ENCODE results near the gene PSORS1C1. TPM values are rescaled to one million over a fixed set of nuclear protein-coding genes. Genes with fewer than 3 reads are reported as not detected.
"Not testable (repeated sequence)": the region's sequence is repeated elsewhere in the genome, so short reads cannot be mapped to it uniquely, and the experiment has no call there.

Gene PSORS1C1
- total RNA-seq, 2 experiments from 2014 or later, result not detected

- DNase-seq; H3K4me3 Mint-ChIP-seq; H3K27ac ChIP-seq (ENCODE audit: low read depth in 1 of 2, low read length in 2 of 2); H3K4me3 ChIP-seq (ENCODE audit: low read length); H3K27me3 Mint-ChIP-seq; H3K4me1 Mint-ChIP-seq (ENCODE audit: low read depth); H3K36me3 ChIP-seq (ENCODE audit: insufficient read depth, low read length); H3K27me3 ChIP-seq (ENCODE audit: control insufficient read depth in 1 of 2, insufficient read depth in 2 of 2, low read length in 2 of 2); intact Hi-C loops (cut with DNase I, micrococcal nuclease); ATAC-seq (ENCODE audit: poor library complexity); H3K9me3 ChIP-seq (ENCODE audit: control insufficient read depth in 1 of 2, insufficient read depth in 1 of 2, low read length in 2 of 2); H3K4me1 ChIP-seq (ENCODE audit: insufficient read depth, low read length); H3K36me3 Mint-ChIP-seq (ENCODE audit: low read depth); H3K9me3 Mint-ChIP-seq; H3K27ac Mint-ChIP-seq: not testable (repeated sequence)
- CTCF ChIA-PET, result interaction anchor here (1.2 to 2.0 kb wide), 2 partner anchors 28 to 32 kb away, joined by 3 to 4 read pairs; no protein-coding TSS in a partner anchor
- POLR2A ChIA-PET, result interaction anchor here (0.7 kb wide), 1 partner anchor 104 kb away, joined by 3 read pairs; no protein-coding TSS in a partner anchor
Measured at GRCh38 chr6:31165064-31165832, 50.6 kb downstream of the PSORS1C1 start.

GRCh38 chr6:31165986-31166385 is 51.4 kb downstream of the PSORS1C1 start:
- Histone ChIP-seq H3K9me3 (ENCODE audit: control insufficient read depth in 1 of 2, insufficient read depth in 1 of 2, low read length in 2 of 2) (no peaks in the 10 kb centered on the region), H3K36me3 (ENCODE audit: insufficient read depth, low read length) (peaks cover 4% of the 10 kb centered on the region), H3K27me3 (ENCODE audit: control insufficient read depth in 1 of 2, insufficient read depth in 2 of 2, low read length in 2 of 2) (no peaks in the 10 kb centered on the region), H3K4me1 (ENCODE audit: insufficient read depth, low read length) (no peaks in the 10 kb centered on the region), H3K27ac (ENCODE audit: low read depth in 1 of 2, low read length in 2 of 2) (no peak overlapping the region), H3K4me3 (ENCODE audit: low read length) (no peak overlapping the region)
- Mint-ChIP-seq H3K27ac (no peak overlapping the region), H3K27me3 (no peaks in the 10 kb centered on the region), H3K4me1 (ENCODE audit: low read depth) (no peaks in the 10 kb centered on the region), H3K4me3 (no peak overlapping the region), H3K36me3 (ENCODE audit: low read depth) (peaks cover 5% of the 10 kb centered on the region), H3K9me3 (no peaks in the 10 kb centered on the region)
- intact Hi-C loops (cut with DNase I, micrococcal nuclease), result no loop called here
- ChIA-PET CTCF (no interaction called here), POLR2A (no interaction called here)
- no peak for TF ChIP-seq CTCF (IDR thresholded peaks at IDR 0.05)
- no peak for ATAC-seq (ENCODE audit: poor library complexity)
- no peak for DNase-seq

- no peak overlapping the region for H3K27ac ChIP-seq (ENCODE audit: low read depth in 1 of 2, low read length in 2 of 2)
- Mint-ChIP-seq H3K27me3 (no peaks in the 10 kb centered on the region), H3K27ac (no peak overlapping the region), H3K4me1 (ENCODE audit: low read depth) (no peaks in the 10 kb centered on the region), H3K36me3 (ENCODE audit: low read depth) (no peaks in the 10 kb centered on the region), H3K4me3 (no peak overlapping the region), H3K9me3 (no peaks in the 10 kb centered on the region)
- intact Hi-C loops (cut with DNase I, micrococcal nuclease), result no loop called here
- DNase-seq, result no peak
- H3K27me3 ChIP-seq (ENCODE audit: control insufficient read depth in 1 of 2, insufficient read depth in 2 of 2, low read length in 2 of 2), result no peaks in the 10 kb centered on the region
- ChIA-PET POLR2A (no interaction called here), CTCF (no interaction called here)
- no peaks in the 10 kb centered on the region for H3K9me3 ChIP-seq (ENCODE audit: control insufficient read depth in 1 of 2, insufficient read depth in 1 of 2, low read length in 2 of 2)
- TF ChIP-seq CTCF (IDR thresholded peaks at IDR 0.05), result no peak
- no peak for ATAC-seq (ENCODE audit: poor library complexity)
- H3K36me3 ChIP-seq (ENCODE audit: insufficient read depth, low read length), result no peaks in the 10 kb centered on the region
- no peaks in the 10 kb centered on the region for H3K4me1 ChIP-seq (ENCODE audit: insufficient read depth, low read length)
- H3K4me3 ChIP-seq (ENCODE audit: low read length), result no peak overlapping the region
Measured at GRCh38 chr6:31168606-31169005, 54.0 kb downstream of the PSORS1C1 start.
